ENCODE measurements around the gene ARHGEF3.

Gene ARHGEF3

GRCh38 chr3:56764904-56765547 lies 36.7 kb downstream of the ARHGEF3 start:
- Histone ChIP-seq H3K23ac (ENCODE audit: low read depth, low read length, poor library complexity) (no peak overlapping the region), H4K8ac (ENCODE audit: low read depth, low read length) (no peak overlapping the region), H3K4me3 (ENCODE audit: low read length in 2 of 2) (no peak overlapping the region), H3K9ac (ENCODE audit: low read depth, low read length, poor library complexity) (no peak overlapping the region), H4K91ac (ENCODE audit: low read depth, low read length, poor library complexity) (no peak overlapping the region), H3K18ac (ENCODE audit: low read length) (no peak overlapping the region), H3K4ac (ENCODE audit: low read length) (no peak overlapping the region), H3K36me3 (replicated peaks in 1 of 2; ENCODE audit: control insufficient read depth in 2 of 2, insufficient read depth in 2 of 2, low read length in 2 of 2) (no peaks in the 10 kb centered on the region), H2BK12ac (ENCODE audit: low read length) (no peak overlapping the region), H2BK120ac (ENCODE audit: low read depth, low read length) (no peak overlapping the region), H2BK5ac (ENCODE audit: low read length) (no peak overlapping the region), H3K9me3 (replicated peaks in 1 of 2; ENCODE audit: control insufficient read depth in 2 of 2, insufficient read depth in 1 of 2, low read depth in 1 of 2, low read length in 2 of 2) (peaks cover 0 to 3% of the 10 kb centered on the region in 2 donors), H3K27ac (replicated peaks; ENCODE audit: low read length) (no peak overlapping the region), H3K4me2 (ENCODE audit: insufficient read depth, low read length, poor library complexity, severe bottlenecking) (no peak overlapping the region), H2AK5ac (ENCODE audit: low read depth, low read length) (no peak overlapping the region), H2BK15ac (ENCODE audit: low read length) (no peak overlapping the region), H2AFZ (ENCODE audit: low read length) (no peak overlapping the region), H3K14ac (ENCODE audit: low read length) (no peak overlapping the region), H3K79me1 (ENCODE audit: low read depth, low read length) (no peaks in the 10 kb centered on the region), H3K27me3 (ENCODE audit: control insufficient read depth in 3 of 3, insufficient read depth in 3 of 3, low read depth in 1 of 3, low read length in 3 of 3) (no peaks in the 10 kb centered on the region), H3K4me1 (ENCODE audit: control insufficient read depth in 2 of 2, insufficient read depth in 1 of 2, low read depth in 1 of 2, low read length in 2 of 2) (peaks cover 0 to 2% of the 10 kb centered on the region in 2 donors)
- no CpG with 5 or more reads among the region's 6 CpGs for WGBS, 2 donors (ENCODE audit: extremely low coverage in 2 of 2, insufficient read length in 2 of 2, insufficient replicate concordance in 1 of 2)
- no peak for DNase-seq (ENCODE audit: low spot score)

DNA sequence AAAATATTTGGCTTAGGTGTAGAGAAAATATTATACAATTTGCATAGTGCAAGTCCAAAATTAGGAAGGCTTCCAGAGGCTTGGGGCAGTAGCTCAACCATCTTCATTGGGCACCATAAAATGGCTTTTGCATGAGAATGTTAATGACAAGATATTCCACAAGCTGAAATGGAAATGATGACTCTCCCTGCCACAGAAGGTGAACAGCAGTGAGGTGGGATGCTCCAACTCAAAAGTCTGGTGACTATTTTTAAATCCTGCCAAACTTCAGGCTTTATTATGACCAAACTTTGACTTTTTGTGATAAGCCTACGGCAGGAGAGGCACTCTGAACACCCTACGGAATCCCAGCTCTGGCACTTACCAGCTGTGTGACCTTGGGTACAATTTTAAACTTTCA lies 37.6 kb downstream of the ARHGEF3 start:
- Histone ChIP-seq H3K27ac (replicated peaks; ENCODE audit: low read length) (no peak overlapping the region), H3K4me3 (ENCODE audit: low read length in 2 of 2) (no peak overlapping the region), H3K36me3 (replicated peaks in 1 of 2; ENCODE audit: control insufficient read depth in 2 of 2, insufficient read depth in 2 of 2, low read length in 2 of 2) (no peaks in the 10 kb centered on the region), H3K14ac (ENCODE audit: low read length) (no peak overlapping the region), H3K79me1 (ENCODE audit: low read depth, low read length) (no peaks in the 10 kb centered on the region), H2BK12ac (ENCODE audit: low read length) (no peak overlapping the region), H3K4ac (ENCODE audit: low read length) (no peak overlapping the region), H3K4me2 (ENCODE audit: insufficient read depth, low read length, poor library complexity, severe bottlenecking) (no peak overlapping the region), H3K9me3 (replicated peaks in 1 of 2; ENCODE audit: control insufficient read depth in 2 of 2, insufficient read depth in 1 of 2, low read depth in 1 of 2, low read length in 2 of 2) (peaks cover 0 to 3% of the 10 kb centered on the region in 2 donors), H2BK120ac (ENCODE audit: low read depth, low read length) (no peak overlapping the region), H3K9ac (ENCODE audit: low read depth, low read length, poor library complexity) (no peak overlapping the region), H2AK5ac (ENCODE audit: low read depth, low read length) (no peak overlapping the region), H3K27me3 (ENCODE audit: control insufficient read depth in 3 of 3, insufficient read depth in 3 of 3, low read depth in 1 of 3, low read length in 3 of 3) (no peaks in the 10 kb centered on the region), H2BK15ac (ENCODE audit: low read length) (no peak overlapping the region), H2AFZ (ENCODE audit: low read length) (no peak overlapping the region), H3K18ac (ENCODE audit: low read length) (no peak overlapping the region), H4K91ac (ENCODE audit: low read depth, low read length, poor library complexity) (no peak overlapping the region), H3K23ac (ENCODE audit: low read depth, low read length, poor library complexity) (no peak overlapping the region), H3K4me1 (ENCODE audit: control insufficient read depth in 2 of 2, insufficient read depth in 1 of 2, low read depth in 1 of 2, low read length in 2 of 2) (peaks cover 0 to 2% of the 10 kb centered on the region in 2 donors), H4K8ac (ENCODE audit: low read depth, low read length) (no peak overlapping the region), H2BK5ac (ENCODE audit: low read length) (no peak overlapping the region)
- DNase-seq (ENCODE audit: low spot score) = no peak
- WGBS, 2 donors (ENCODE audit: extremely low coverage in 2 of 2, insufficient read length in 2 of 2, insufficient replicate concordance in 1 of 2) = no CpG with 5 or more reads among the region's 2 CpGs

GRCh38 chr3:56763233-56763632 lies 38.5 kb downstream of the ARHGEF3 start:
- H3K23ac ChIP-seq (ENCODE audit: low read depth, low read length, poor library complexity) = no peak overlapping the region

DNA sequence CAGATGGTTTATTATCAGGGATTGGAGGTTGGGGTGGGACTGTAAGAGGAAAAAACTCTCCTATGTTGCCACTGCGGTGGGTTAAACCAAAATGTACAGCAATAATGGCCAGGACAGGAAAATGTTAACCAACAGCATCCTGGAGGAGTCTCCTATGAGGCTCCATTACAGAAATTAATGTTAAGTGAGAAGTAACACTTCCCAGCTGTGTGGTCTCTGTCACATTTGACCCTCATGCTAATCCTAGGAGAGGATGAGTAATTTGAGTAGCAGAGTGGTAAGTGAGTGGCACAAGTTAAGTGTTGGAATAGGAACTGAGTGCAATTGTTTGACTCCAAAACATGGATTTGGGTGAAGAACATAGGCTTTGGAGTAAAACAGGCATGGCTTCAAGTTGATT lies 39.0 kb downstream of the ARHGEF3 start:
- Histone ChIP-seq H2AFZ (ENCODE audit: low read length) (no peak overlapping the region), H3K4me3 (ENCODE audit: low read length in 2 of 2) (no peak overlapping the region), H3K9ac (ENCODE audit: low read depth, low read length, poor library complexity) (no peak overlapping the region), H2BK5ac (ENCODE audit: low read length) (no peak overlapping the region), H2BK120ac (ENCODE audit: low read depth, low read length) (no peak overlapping the region), H4K91ac (ENCODE audit: low read depth, low read length, poor library complexity) (no peak overlapping the region), H3K4ac (ENCODE audit: low read length) (no peak overlapping the region), H4K8ac (ENCODE audit: low read depth, low read length) (no peak overlapping the region), H3K79me1 (ENCODE audit: low read depth, low read length) (no peaks in the 10 kb centered on the region), H3K36me3 (replicated peaks in 1 of 2; ENCODE audit: control insufficient read depth in 2 of 2, insufficient read depth in 2 of 2, low read length in 2 of 2) (no peaks in the 10 kb centered on the region), H2BK15ac (ENCODE audit: low read length) (no peak overlapping the region), H3K4me1 (ENCODE audit: control insufficient read depth in 2 of 2, insufficient read depth in 1 of 2, low read depth in 1 of 2, low read length in 2 of 2) (peaks cover 0 to 2% of the 10 kb centered on the region in 2 donors), H3K27ac (replicated peaks; ENCODE audit: low read length) (no peak overlapping the region), H3K4me2 (ENCODE audit: insufficient read depth, low read length, poor library complexity, severe bottlenecking) (no peak overlapping the region), H3K18ac (ENCODE audit: low read length) (no peak overlapping the region), H2BK12ac (ENCODE audit: low read length) (no peak overlapping the region), H2AK5ac (ENCODE audit: low read depth, low read length) (no peak overlapping the region), H3K9me3 (replicated peaks in 1 of 2; ENCODE audit: control insufficient read depth in 2 of 2, insufficient read depth in 1 of 2, low read depth in 1 of 2, low read length in 2 of 2) (peaks cover 0 to 3% of the 10 kb centered on the region in 2 donors), H3K27me3 (ENCODE audit: control insufficient read depth in 3 of 3, insufficient read depth in 3 of 3, low read depth in 1 of 3, low read length in 3 of 3) (no peaks in the 10 kb centered on the region), H3K14ac (ENCODE audit: low read length) (no peak overlapping the region), H3K23ac (ENCODE audit: low read depth, low read length, poor library complexity) (no peak overlapping the region)
- WGBS, 2 donors (ENCODE audit: extremely low coverage in 2 of 2, insufficient read length in 2 of 2, insufficient replicate concordance in 1 of 2) = no CpG with 5 or more reads among the region's 1 CpG
- DNase-seq (ENCODE audit: low spot score) = no peak

More at GRCh38 chr3:56763233-56763632, 38.5 kb downstream of the ARHGEF3 start:
- no peaks in the 10 kb centered on the region for H3K36me3 ChIP-seq (replicated peaks in 1 of 2; ENCODE audit: control insufficient read depth in 2 of 2, insufficient read depth in 2 of 2, low read length in 2 of 2)
- H3K4ac ChIP-seq (ENCODE audit: low read length) = no peak overlapping the region
- no peak overlapping the region for H4K8ac ChIP-seq (ENCODE audit: low read depth, low read length)
- no peak overlapping the region for H2BK5ac ChIP-seq (ENCODE audit: low read length)
- no peak overlapping the region for H2AFZ ChIP-seq (ENCODE audit: low read length)
- H4K91ac ChIP-seq (ENCODE audit: low read depth, low read length, poor library complexity) = no peak overlapping the region
- H3K4me1 ChIP-seq (ENCODE audit: control insufficient read depth in 2 of 2, insufficient read depth in 1 of 2, low read depth in 1 of 2, low read length in 2 of 2) = peaks cover 0 to 2% of the 10 kb centered on the region in 2 donors
- no peak overlapping the region for H2BK15ac ChIP-seq (ENCODE audit: low read length)
- no peaks in the 10 kb centered on the region for H3K79me1 ChIP-seq (ENCODE audit: low read depth, low read length)
- no peak overlapping the region for H3K14ac ChIP-seq (ENCODE audit: low read length)
- no peaks in the 10 kb centered on the region for H3K27me3 ChIP-seq (ENCODE audit: control insufficient read depth in 3 of 3, insufficient read depth in 3 of 3, low read depth in 1 of 3, low read length in 3 of 3)
- H3K9me3 ChIP-seq (replicated peaks in 1 of 2; ENCODE audit: control insufficient read depth in 2 of 2, insufficient read depth in 1 of 2, low read depth in 1 of 2, low read length in 2 of 2) = peaks cover 0 to 3% of the 10 kb centered on the region in 2 donors
- no peak overlapping the region for H3K9ac ChIP-seq (ENCODE audit: low read depth, low read length, poor library complexity)
- H3K18ac ChIP-seq (ENCODE audit: low read length) = no peak overlapping the region
- H3K4me2 ChIP-seq (ENCODE audit: insufficient read depth, low read length, poor library complexity, severe bottlenecking) = no peak overlapping the region
- H2BK120ac ChIP-seq (ENCODE audit: low read depth, low read length) = no peak overlapping the region
- no peak for DNase-seq (ENCODE audit: low spot score)
- no peak overlapping the region for H2BK12ac ChIP-seq (ENCODE audit: low read length)
- H3K4me3 ChIP-seq (ENCODE audit: low read length in 2 of 2) = no peak overlapping the region
- no CpG with 5 or more reads among the region's 2 CpGs for WGBS, 2 donors (ENCODE audit: extremely low coverage in 2 of 2, insufficient read length in 2 of 2, insufficient replicate concordance in 1 of 2)
- no peak overlapping the region for H3K27ac ChIP-seq (replicated peaks; ENCODE audit: low read length)
- H2AK5ac ChIP-seq (ENCODE audit: low read depth, low read length) = no peak overlapping the region

Measured in neuronal stem cell (in vitro differentiated cells).